HT1080 (cell line): Measurements from ENCODE around the gene TAOK2. TPM values are rescaled to one million over a fixed set of nuclear protein-coding genes. Genes with fewer than 3 reads are reported as not detected.

ENCODE experiments used
- DNase-seq: peaks from one replicate; pipeline ENCODE4 v3.0.0-alpha.2; 2015; ENCODE audit warnings: low read depth
- total RNA-seq: library from RNA; depleted of rRNA; stranded (reverse); fragments of >200 nt; shearing (Covaris generic); gene quantifications from 2 replicates; pipeline ENCODE4 v1.2.3, GENCODE V29; 2014

Gene TAOK2
- total RNA-seq, 1 experiment from 2014 or later: 38.4 TPM

DNA sequence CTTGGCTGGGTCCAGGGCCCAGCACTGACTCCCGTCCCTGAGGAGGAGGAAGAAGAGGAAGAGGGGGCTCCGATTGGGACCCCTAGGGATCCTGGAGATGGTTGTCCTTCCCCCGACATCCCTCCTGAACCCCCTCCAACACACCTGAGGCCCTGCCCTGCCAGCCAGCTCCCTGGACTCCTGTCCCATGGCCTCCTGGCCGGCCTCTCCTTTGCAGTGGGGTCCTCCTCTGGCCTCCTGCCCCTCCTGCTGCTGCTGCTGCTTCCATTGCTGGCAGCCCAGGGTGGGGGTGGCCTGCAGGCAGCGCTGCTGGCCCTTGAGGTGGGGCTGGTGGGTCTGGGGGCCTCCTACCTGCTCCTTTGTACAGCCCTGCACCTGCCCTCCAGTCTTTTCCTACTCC, 13.3 kb downstream of the TAOK2 start:
- DNase-seq: no peak

DNA sequence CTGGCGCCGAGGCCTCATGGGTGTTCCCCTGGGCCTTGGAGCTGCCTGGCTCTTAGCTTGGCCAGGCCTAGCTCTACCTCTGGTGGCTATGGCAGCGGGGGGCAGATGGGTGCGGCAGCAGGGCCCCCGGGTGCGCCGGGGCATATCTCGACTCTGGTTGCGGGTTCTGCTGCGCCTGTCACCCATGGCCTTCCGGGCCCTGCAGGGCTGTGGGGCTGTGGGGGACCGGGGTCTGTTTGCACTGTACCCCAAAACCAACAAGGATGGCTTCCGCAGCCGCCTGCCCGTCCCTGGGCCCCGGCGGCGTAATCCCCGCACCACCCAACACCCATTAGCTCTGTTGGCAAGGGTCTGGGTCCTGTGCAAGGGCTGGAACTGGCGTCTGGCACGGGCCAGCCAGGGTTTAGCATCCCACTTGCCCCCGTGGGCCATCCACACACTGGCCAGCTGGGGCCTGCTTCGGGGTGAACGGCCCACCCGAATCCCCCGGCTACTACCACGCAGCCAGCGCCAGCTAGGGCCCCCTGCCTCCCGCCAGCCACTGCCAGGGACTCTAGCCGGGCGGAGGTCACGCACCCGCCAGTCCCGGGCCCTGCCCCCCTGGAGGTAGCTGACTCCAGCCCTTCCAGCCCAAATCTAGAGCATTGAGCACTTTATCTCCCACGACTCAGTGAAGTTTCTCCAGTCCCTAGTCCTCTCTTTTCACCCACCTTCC, 13.9 kb downstream of the TAOK2 start:
- no peak for DNase-seq

DNA sequence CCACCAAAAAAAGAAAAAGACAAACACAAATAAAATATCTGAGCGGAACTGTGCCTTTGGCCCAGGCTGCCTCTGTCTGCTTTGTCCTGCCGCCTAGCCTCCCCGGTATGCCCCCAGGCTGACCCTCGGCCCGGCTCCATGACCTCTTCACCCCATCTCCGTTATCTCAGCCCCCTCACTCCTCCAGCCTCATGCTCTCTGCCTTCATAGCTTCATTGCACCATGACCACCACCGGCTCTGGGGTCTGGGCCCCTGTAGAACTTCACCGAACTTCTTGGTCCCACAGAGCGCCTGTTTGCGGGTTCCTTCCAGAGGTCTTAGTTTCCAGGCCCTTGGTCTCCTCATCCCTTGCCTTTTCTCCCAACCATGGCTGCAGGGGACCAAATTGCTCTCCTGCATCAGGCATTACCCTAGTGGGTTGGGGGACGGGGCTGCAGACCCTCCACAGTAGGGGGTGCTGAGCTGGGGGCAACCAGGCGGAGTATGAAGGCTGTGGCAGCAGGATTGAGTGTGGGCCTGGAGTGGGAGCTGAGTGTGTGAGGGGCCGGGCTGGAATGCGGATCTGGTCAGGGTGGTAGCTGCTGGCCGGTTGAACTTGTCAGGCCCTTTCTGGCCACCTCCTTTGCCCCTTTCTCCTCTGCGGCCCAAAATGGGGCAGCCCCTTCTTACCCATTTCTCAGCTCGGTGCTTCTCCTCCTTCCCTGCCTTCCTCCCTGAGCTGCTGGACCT, 14.8 kb downstream of the TAOK2 start:
- no peak for DNase-seq

DNA sequence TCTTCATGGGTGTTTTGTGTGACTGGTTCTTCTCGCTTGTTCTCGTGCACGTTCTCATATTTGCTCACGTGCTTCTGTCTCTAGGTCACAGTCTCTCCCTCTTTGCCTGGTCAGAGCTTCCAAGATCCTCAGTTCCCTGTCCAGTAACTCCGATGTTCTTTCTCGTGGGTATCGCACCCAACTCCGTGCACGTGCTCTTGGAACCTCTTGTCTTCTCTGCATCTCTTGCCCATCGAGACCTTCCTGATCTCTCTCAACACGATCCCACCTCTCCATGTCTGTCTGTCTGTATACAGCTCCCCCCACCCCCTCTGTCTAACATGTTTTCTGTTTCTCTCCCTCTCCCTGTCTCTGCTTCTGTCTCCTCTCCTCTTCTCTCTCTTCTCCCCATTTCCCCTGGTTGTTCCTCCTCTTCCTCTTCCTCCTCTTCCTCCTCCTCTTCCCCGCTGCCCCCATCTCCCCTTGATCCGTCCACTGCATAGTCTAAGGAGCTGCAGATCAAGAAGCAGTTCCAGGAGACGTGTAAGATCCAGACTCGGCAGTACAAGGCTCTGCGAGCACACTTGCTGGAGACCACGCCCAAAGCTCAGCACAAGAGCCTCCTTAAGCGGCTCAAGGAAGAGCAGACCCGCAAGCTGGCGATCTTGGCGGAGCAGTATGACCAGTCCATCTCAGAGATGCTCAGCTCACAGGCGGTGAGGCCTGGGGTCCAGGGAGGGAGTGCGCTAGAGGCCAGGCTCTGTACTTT, 15.6 kb downstream of the TAOK2 start:
- DNase-seq: no peak

DNA sequence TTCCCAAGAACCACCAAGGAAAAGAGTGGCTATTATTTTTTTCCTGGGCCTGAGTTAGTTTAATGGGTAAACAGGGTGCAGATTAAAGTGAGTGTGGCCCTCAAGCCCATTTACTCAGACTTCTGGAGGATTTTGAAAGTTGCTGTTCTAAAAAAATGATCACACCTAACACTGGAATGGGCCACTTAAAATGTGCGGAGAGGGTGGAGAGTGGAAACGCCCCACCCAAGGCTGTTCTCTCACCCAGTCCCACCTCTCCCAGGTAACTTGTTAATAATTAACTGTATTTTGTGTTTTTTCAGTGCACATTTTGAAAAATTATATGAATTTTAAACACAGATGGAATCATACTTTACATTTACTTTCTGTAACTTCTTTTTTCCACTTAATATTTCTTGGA, 16.4 kb downstream of the TAOK2 start:
- no peak for DNase-seq

DNA sequence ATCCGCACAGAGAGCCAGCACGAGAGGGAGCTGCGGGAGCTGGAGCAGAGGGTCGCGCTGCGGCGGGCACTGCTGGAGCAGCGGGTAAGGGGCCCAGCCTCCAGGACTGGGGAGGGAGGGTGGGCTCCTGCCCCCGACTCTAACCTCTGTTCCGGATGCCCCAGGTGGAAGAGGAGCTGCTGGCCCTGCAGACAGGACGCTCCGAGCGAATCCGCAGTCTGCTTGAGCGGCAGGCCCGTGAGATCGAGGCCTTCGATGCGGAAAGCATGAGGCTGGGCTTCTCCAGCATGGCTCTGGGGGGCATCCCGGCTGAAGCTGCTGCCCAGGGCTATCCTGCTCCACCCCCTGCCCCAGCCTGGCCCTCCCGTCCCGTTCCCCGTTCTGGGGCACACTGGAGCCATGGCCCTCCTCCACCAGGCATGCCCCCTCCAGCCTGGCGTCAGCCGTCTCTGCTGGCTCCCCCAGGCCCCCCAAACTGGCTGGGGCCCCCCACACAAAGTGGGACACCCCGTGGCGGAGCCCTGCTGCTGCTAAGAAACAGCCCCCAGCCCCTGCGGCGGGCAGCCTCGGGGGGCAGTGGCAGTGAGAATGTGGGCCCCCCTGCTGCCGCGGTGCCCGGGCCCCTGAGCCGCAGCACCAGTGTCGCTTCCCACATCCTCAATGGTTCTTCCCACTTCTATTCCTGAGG, 17.4 kb downstream of the TAOK2 start:
- no peak for DNase-seq

DNA sequence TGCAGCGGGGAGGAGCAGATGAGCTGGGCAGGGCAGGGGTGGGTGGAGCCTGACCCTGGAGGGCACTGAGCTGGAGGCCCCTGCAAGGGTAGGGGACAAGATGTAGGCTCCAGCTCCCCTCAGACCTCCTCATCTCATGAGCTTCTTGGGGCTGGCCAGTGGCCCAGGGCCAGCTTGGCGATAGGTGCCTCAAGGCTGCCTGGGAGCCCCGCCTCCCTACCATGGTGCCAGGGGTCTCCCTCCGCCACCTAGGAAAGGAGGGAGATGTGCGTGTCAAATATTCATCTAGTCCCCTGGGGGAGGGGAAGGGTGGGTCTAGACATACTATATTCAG, 17.9 kb downstream of the TAOK2 start:
- DNase-seq: no peak

DNA sequence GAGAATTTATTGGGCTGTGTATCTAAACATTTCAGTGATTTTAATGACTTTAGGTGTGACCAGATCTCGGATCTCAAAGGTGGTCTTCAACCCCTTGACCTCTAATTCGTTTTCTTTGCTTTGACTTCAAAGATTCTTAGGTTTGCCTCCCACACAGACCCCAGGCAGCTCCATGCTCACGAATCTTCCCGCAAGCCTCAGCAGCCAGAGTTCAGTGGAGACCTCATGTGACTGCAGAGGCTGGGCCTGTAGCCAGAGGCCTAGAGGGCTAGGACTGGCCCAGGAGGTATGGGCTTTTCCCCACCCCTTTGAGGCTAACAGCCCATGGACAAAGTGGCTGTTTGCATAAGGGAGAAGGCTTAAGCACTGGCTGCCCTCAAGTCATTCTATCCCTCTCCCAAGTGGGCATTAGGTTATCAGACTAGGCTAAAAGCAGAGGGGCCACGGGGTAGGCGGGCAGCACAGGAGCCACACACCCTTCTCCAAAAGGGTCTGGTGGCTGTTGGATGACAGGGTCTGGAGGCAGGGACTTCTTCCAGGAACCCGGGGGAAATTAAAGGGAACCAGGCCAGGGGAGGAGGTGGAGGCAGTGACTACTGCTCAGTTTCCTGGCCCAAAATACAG, 18.8 kb downstream of the TAOK2 start:
- DNase-seq: no peak

DNA sequence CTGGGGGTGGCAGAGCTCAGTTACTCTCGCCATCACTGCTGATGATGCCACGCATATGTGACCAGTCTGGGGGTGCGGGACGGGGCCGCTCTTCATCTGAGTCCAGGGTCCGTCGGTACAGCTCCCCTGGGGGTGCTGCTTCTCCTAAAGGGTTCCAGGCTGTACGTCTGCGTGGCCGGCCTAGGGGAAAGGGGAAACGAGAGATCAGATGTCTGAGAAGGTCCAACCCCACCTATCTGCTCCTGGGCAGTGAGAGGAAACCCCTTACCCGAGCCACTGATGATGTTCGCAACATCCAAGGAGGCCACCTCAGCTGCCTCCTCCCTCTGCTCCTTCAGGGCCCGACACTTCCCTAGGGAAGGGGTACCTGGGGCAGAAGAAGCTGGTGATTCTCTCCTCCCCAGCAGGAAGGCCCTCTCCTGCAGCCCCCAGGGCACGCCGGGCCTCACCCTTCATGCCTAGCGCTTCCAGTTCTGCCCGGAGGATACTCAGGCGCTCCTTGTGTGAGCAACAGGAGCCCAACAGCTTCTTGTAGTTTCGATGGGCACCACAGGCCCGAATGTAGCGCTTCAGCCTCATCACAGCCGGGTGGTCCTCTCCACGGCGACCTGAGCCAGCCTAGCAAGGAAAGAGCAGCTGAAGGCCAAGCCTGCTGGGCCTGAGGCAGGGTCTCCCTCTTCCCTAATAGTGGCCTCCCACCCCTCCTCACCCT, 19.7 kb downstream of the TAOK2 start:
- DNase-seq: no peak

DNA sequence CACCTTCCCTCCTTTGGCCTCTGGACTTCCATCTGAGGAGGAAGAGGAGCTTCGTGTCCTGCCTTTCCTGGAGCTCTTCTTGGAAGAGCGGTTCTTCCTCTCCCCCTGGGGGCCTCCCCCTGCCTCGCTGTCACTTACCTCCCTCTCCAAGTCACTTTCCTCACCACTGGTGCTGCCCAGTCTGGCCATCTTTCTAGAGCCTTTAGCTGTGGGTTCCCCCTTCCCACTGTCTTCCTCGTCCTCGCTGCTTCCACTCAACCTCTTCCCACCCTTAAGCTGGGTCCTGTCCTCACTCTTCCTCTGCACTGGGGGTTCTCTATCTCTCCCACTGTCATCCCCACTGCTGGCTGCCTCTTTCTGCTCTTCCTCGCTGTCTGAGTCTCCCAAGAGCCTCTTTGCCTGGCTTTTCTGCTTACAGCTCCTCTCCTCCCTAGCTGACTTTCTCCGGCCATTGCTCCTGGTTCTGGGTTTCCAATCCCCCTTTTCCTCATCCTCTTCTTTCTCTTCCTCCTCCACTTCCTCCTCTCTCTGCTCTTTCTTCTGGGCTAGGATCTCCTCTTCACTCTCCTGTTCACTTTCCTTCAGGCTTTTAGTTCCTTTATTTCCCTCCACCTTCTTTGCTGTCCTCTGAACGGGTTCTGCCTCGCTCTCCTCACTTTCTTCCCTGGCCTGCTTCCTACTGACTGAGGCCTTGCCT, 20.4 kb downstream of the TAOK2 start:
- DNase-seq: no peak

DNA sequence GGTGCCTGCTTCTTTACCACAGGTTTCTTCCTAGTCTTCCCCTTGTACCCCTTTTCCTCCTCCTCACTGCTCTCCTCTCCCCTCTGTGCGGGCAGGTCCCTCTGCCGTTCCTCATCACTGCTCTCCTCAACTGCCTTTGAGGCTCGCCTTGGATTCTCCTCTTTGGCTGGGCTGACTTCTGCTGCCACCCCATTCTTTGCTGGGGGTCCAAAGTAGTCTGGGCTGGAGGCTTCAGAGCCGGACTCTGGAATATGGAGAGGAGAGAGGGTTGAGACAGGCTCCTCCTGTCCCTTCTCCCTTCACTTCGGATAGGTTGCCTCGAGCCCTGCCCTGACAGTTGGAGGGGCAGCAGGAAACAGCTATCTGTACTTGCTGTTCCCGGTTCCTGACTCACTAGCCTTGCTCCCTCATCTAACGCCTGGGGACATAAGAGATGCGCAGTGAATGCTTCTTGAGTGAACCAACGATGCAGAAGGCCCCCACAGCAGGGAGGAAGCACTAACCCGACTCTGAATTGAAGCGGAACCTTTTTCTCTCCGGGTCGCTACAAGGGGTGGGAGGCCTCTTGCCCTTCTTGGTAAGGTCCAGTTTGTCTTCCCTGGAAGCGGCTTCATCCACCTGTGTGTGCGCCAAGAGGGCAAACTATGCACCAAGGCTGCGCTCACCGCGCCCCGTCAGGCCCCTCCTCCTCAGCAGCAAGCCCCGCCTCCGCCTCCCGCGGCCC, 21.1 kb downstream of the TAOK2 start:
- peak; percentile 53 for DNase-seq

DNA sequence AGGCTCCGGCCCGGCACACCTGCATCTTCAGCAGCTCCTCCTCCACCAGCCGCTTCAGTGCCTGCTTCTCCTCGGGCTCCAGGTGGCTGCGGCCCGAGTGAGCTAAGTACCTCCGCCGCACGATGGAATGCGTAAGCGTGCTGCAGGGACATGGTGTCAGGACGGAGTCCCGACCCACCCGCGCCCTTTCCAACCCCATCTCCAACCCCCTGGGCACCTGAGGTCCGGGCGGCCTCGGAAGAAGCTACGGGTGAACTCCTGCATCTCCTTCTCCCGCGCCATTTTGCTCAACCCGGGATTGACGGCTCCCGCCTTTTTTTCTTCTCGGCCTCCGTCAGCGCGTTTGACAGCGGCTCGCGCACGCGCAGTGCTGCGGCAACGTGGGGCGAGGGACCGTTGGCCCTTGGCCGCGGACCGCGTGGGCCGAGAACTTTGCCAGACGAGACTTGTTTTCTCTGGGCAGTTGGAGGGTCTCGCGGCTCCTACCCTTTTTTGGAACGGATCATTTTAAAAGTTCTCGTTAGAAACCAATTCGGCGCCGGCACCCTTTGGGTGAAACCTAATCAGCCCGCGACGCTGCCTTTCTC, 21.7 kb downstream of the TAOK2 start, which contains the start of gene HIRIP3:
TSS of gene HIRIP3 (minus strand) at position 294 of the 587 bp plus-strand sequence. CDS start at position 282, 12 bp downstream.
- DNase-seq: peak; percentile 71

DNA sequence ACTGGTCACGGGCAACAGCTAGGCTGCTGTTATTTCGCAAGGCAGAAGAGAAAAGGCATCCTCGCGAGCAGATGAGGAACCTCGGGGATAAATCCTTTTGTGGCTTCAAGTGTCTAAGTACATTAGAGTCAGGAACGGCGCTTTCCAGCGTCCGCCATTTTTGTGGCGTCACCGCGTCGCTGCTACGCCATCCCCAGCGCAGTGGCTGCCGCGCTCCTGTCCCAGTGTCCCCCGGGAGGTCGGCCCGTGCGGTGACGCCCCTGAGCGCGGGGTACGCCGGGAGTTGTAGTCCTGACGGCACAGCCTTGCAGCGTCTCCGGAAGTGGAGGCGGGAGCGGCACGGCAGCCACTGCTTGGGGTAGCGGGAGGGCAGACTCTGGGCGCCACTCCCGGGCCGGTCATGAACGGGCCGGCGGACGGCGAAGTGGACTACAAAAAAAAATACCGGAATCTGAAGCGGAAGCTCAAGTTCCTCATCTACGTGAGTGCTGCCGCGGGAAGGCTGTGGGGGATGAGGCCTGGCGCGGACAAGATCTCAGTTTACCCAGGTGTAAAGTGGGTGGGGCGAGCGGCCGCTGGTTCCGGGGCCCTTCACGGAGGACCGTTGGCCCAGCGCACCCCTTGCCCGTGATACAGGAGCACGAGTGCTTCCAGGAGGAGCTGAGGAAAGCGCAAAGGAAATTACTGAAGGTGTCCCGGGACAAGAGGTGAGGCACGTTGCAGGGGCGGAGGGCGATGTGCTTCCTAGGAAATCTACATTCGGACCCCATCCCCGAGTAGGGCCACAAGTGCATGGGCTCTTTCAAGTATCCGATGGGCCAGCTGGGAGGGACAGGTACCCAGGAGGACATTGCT, 22.5 kb downstream of the TAOK2 start, which contains the start of gene INO80E:
TSS of gene INO80E (plus strand) at position 331 of the 855 bp plus-strand sequence. CDS start at position 401, 70 bp downstream.
- peak; percentile 92 for DNase-seq

DNA sequence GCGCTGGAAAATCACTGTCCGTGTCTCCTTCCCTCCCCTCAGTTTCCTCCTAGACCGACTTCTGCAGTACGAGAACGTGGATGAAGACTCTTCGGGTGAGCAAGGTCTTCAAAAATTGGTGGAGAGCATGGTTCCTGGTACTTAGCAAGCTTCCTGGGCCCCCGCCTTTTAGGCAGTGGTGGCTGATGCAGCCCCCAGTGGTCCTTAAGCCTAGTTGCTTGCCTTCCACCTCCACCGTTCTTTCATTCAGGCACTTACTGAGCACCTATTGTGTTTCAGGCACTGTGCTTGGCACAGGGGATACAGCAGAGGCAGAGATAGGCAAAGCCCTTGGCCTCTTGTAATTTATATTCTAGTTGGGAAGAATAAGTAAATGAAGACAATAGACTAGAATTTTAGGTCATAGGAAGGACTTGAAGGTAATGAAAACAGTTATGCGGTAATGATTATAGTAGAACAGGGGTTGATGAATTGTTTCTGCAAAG, 23.1 kb downstream of the TAOK2 start:
- DNase-seq: no peak

DNA sequence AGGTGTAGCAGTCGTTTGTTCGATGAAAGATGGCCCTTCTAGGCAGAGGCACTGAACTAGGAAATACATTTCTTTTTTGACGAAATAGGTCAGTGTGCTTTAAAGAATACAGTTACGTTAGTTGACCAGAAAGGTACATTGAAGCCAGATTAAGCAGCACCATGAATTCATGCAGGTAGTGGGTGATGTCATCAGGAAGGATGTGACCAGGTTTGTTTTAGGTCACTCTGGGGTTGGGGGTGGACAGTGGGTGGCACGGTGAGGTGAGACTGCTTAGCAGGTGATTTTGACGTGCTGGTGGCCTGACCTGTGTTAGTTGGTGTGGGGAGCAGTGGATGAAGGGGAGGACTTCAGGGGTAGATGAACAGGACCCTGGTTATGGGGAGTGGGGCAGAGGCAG, 25.9 kb downstream of the TAOK2 start:
- no peak for DNase-seq

DNA sequence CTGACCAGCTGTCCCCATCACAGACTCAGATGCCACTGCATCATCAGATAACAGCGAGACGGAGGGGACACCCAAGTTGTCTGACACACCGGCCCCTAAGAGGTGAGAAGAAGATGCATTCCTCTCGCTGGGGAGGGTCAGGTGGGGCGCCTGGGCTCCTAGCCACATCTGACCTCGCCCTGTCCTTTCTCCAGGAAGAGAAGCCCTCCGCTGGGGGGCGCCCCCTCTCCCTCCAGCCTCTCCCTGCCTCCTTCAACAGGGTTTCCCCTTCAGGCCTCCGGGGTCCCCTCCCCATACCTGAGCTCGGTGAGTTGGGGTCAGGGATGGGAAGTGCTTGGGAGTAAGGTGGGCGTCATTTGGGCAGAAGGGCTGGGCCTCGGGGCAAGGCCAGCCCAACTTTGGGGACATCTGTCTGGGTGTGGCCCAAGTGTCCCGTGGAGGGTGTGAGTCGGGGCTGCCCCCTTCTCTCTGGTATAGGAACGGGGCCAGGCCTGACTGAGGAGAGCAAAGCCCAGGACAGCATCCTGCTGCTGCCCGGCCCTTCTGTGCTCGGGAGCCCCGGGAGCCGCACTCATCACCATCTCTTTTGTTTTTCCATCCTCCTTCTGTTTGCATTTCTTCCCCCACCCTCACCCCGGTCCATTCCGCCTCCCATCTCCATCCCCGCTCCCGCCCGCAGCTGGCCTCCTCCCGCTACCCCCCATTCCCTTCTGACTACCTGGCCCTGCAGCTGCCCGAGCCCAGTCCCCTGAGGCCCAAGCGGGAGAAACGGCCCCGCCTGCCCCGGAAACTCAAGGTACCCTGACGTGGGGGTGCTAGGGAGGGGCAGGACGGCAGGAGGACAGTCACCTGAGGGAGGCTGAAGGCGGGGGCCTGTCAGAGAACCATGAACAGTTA, 27.3 kb downstream of the TAOK2 start:
- no peak for DNase-seq
